Endothelial cell of umbilical vein (primary cell): Measurements from ENCODE around the gene PAM16. TPM values are rescaled to one million over a fixed set of nuclear protein-coding genes. Genes with fewer than 3 reads are reported as not detected.

Experiments
- BruUV-seq: library from RNA; stranded (reverse); fragments of 400-500 nt; replicated peaks from 2 replicates; lab custom pipeline; 2021; lab: Mats Ljungman, UMichigan
- CTCF ChIA-PET: fragments of 300-600, 350-600 bp; sonication (Branson Sonifier 250); formaldehyde crosslinking; loops from one replicate; lab custom pipeline; 2021; ENCODE audit warnings: antibody characterized with exemption, inconsistent platforms; lab: Charles Lee
- POLR2A ChIA-PET: fragments of 300-600, 350-600 bp; sonication (Branson Sonifier 250); formaldehyde crosslinking; loops from one replicate; lab custom pipeline; 2021; ENCODE audit warnings: antibody characterized with exemption, inconsistent platforms; lab: Charles Lee
- DNase-seq: peaks from one replicate; pipeline ENCODE4 v3.0.0-alpha.2; 2011; ENCODE audit warnings: low read depth, low spot score
- FAIRE-seq: peaks from 2 replicates; lab custom pipeline; 2011; peaks lifted over from hg19 to GRCh38; lab: Jason Lieb, UNC
- H2AFZ ChIP-seq: 2 replicates; pipeline ENCODE4 v1.6.0; 2012; ENCODE audit warnings: low read depth, low read length, control low read depth, inconsistent platforms
- H3K27ac ChIP-seq: 2 replicates; pipeline ENCODE4 v1.5.1; 2011; ENCODE audit warnings: low read depth, mild to moderate bottlenecking, control low read depth, low read length, moderate library complexity; ENCODE audit not compliant: insufficient read depth
- H3K27me3 ChIP-seq, 2 experiments: 2 replicates each; pipeline versions ENCODE4 v1.6.0 to v1.6.1; 2011; ENCODE audit warnings: low read length in 2 of 2, mixed read lengths in 1 of 2; ENCODE audit not compliant: control insufficient read depth in 2 of 2, insufficient read depth in 2 of 2
- H3K36me3 ChIP-seq, 2 experiments: 2 replicates in 1 of 2; 3 replicates in 1 of 2; pipeline ENCODE4 v1.5.1; 2011; ENCODE audit warnings: low read length in 2 of 2, mild to moderate bottlenecking in 1 of 2, moderate library complexity in 1 of 2; ENCODE audit not compliant: control insufficient read depth in 2 of 2, insufficient read depth in 2 of 2; ENCODE audit errors: extremely low read depth in 1 of 2
- H3K4me1 ChIP-seq: 3 replicates; pipeline ENCODE4 v1.5.1; 2011; ENCODE audit warnings: mild to moderate bottlenecking, low read length; ENCODE audit not compliant: control insufficient read depth, insufficient read depth; ENCODE audit errors: extremely low read depth
- H3K4me2 ChIP-seq: 2 replicates; pipeline ENCODE4 v1.6.1; 2011; ENCODE audit warnings: low read length, control low read depth, mixed read lengths; ENCODE audit not compliant: insufficient read depth
- H3K4me3 ChIP-seq, 3 experiments: fragments of 200-600 bp in 1 of 3; sonication (generic), shearing (Covaris generic) in 1 of 3; replicated peaks in 1 of 3; 2 replicates each; pipeline ENCODE4 v1.5.1; 2011 to 2016; ENCODE audit warnings: control low read depth in 3 of 3, low read length in 3 of 3, mild to moderate bottlenecking in 2 of 3, inconsistent platforms in 1 of 3, low read depth in 1 of 3, moderate library complexity in 1 of 3; ENCODE audit not compliant: insufficient read depth in 1 of 3
- H3K79me2 ChIP-seq: 2 replicates; pipeline ENCODE4 v1.6.0; 2012; ENCODE audit warnings: low read length, inconsistent platforms; ENCODE audit not compliant: control insufficient read depth, insufficient read depth
- H3K9ac ChIP-seq: replicated peaks from 2 replicates; pipeline ENCODE3; 2011; ENCODE audit warnings: low read length, control low read depth; ENCODE audit not compliant: insufficient read depth; ENCODE audit errors: extremely low read depth
- H3K9me1 ChIP-seq: replicated peaks from 3 replicates; pipeline ENCODE4 v1.6.0; 2011; ENCODE audit warnings: mild to moderate bottlenecking, low read length; ENCODE audit not compliant: control insufficient read depth, insufficient read depth; ENCODE audit errors: extremely low read depth
- H3K9me3 ChIP-seq: replicated peaks from 2 replicates; pipeline ENCODE4 v1.5.1; 2012; ENCODE audit warnings: low read length, inconsistent platforms; ENCODE audit not compliant: control insufficient read depth, insufficient read depth
- H4K20me1 ChIP-seq: replicated peaks from 2 replicates; pipeline ENCODE3; 2011; ENCODE audit warnings: mild to moderate bottlenecking, low read length; ENCODE audit not compliant: control insufficient read depth, insufficient read depth; ENCODE audit errors: extremely low read depth
- CTCF ChIP-seq, 2 donors: IDR thresholded peaks; 1 replicate in 1 of 2; 2 replicates in 1 of 2; pipeline ENCODE4 v1.5.1; 2011; ENCODE audit warnings: low read length in 2 of 2, mild to moderate bottlenecking in 2 of 2, moderate library complexity in 2 of 2, control low read depth in 1 of 2, inconsistent platforms in 1 of 2, low read depth in 1 of 2; ENCODE audit not compliant: insufficient read depth in 1 of 2; ENCODE audit errors: extremely low read depth in 1 of 2
- EZH2 ChIP-seq: IDR thresholded peaks from 2 replicates; pipeline ENCODE4 v1.6.1; 2012; ENCODE audit warnings: borderline replicate concordance, low read depth, mild to moderate bottlenecking, moderate library complexity, low read length, inconsistent platforms; ENCODE audit not compliant: severe bottlenecking
- FOS ChIP-seq: IDR thresholded peaks from 2 replicates; pipeline ENCODE4 v1.6.1; 2011; ENCODE audit warnings: mild to moderate bottlenecking, low read length, moderate library complexity, borderline replicate concordance; ENCODE audit not compliant: insufficient read depth
- GATA2 ChIP-seq: IDR thresholded peaks from 2 replicates; pipeline ENCODE4 v1.7.0; 2011; ENCODE audit warnings: low read depth, mild to moderate bottlenecking, moderate library complexity, mixed read lengths, low read length; ENCODE audit not compliant: insufficient read length, insufficient read depth
- JUN ChIP-seq: IDR thresholded peaks from 2 replicates; pipeline ENCODE4 v1.6.1; 2011; ENCODE audit warnings: borderline replicate concordance, low read depth; ENCODE audit not compliant: insufficient read length, insufficient read depth
- MAX ChIP-seq: IDR thresholded peaks from 2 replicates; pipeline ENCODE4 v1.6.1; 2011; ENCODE audit not compliant: insufficient read depth, insufficient read length
- MYC ChIP-seq: IDR thresholded peaks from one replicate; pipeline ENCODE4 v1.6.1; 2011; ENCODE audit warnings: mild to moderate bottlenecking, low read depth, low read length
- POLR2A ChIP-seq: IDR thresholded peaks from 2 replicates; pipeline ENCODE4 v1.6.1; 2012; ENCODE audit warnings: low read depth, mild to moderate bottlenecking, control low read depth, low read length
- POLR2AphosphoS5 ChIP-seq: IDR thresholded peaks from 2 replicates; pipeline ENCODE4 v1.6.1; 2012; ENCODE audit warnings: low read depth, mild to moderate bottlenecking, control low read depth, low read length, moderate library complexity; ENCODE audit not compliant: insufficient read depth
- dilution Hi-C: fragments of 300-500 bp; cut with MboI; formaldehyde crosslinking; loops from one replicate; pipeline ENCODE4 v1.15.0; 2019; ENCODE audit warnings: low sequenced_read_pairs; ENCODE audit not compliant: extremely low pct_ligation_motif_present
- intact Hi-C: fragments of 100-400 bp; cut with micrococcal nuclease; formaldehyde crosslinking; loops from one replicate; pipeline ENCODE4 v1.10.0; 2022
- polyA plus RNA-seq, 4 experiments: library from polyadenylated mRNA; depleted of rRNA in 3 of 4; stranded (reverse) in 3 of 4; unstranded in 1 of 4; fragments of >200 nt; gene quantifications; 2 replicates each; pipeline versions ENCODE4 v1.2.1 to v1.2.3, GENCODE V29; 2011 to 2012; ENCODE audit warnings: missing spikeins in 1 of 4
- total RNA-seq: library from RNA; stranded (reverse); gene quantifications from 2 replicates; pipeline ENCODE4 v1.2.3, GENCODE V29; 2021

PAM16 gene
- total and polyA plus RNA-seq, 2 donors (not counting 3 experiments of a cell fraction or from before 2014, with no cell fraction given) = 40.0 to 67.2 TPM

- no peak overlapping the region for H3K27ac ChIP-seq
- TF ChIP-seq EZH2 (no peak), CTCF (IDR thresholded peaks at IDR 0.05; ENCODE audit: extremely low read depth in 1 of 2, insufficient read depth in 1 of 2, low read depth in 1 of 2, low read length in 2 of 2) (no peak), MYC (no peak), POLR2A (no peak), GATA2 (no peak), JUN (no peak), MAX (no peak), FOS (no peak), POLR2AphosphoS5 (no peak)
- no peaks in the 10 kb centered on the region for H3K4me1 ChIP-seq
- no peak overlapping the region for H3K4me3 ChIP-seq
- H3K9me3 ChIP-seq = no peaks in the 10 kb centered on the region
- dilution Hi-C loops = no loop called here
- H3K79me2 ChIP-seq = peaks cover 16% of the 10 kb centered on the region
- CTCF ChIA-PET = interaction anchor here (1.9 to 4.2 kb wide), 5 partner anchors 30 to 85 kb away, joined by 4 to 29 read pairs (median 7); no protein-coding TSS in a partner anchor
- no peak overlapping the region for H3K4me2 ChIP-seq
- H3K9ac ChIP-seq = no peak overlapping the region
- no peaks in the 10 kb centered on the region for H3K27me3 ChIP-seq
- no peaks in the 10 kb centered on the region for H3K9me1 ChIP-seq
- BruUV-seq = no TSS peak
- DNase-seq = no peak
- no peak overlapping the region for H2AFZ ChIP-seq
- H4K20me1 ChIP-seq = no peaks in the 10 kb centered on the region
- intact Hi-C loops = no loop called here
- POLR2A ChIA-PET = interaction anchor here (1.2 to 1.5 kb wide), 2 partner anchors 12 to 66 kb away, joined by 3 read pairs; partner anchors contain the start of gene TFAP4
- peaks cover 3 to 17% of the 10 kb centered on the region in 2 experiments for H3K36me3 ChIP-seq
- FAIRE-seq = no peak
Observed at GRCh38 chr16:4339455-4339854, 11.7 kb downstream of the PAM16 start.
